GM18502 (cell line): ENCODE measurements around the gene ZNF254.

Source experiments
- ATAC-seq: cut with Tn5 transposase; IDR thresholded peaks from one replicate; pipeline ENCODE4 v1.9.1; 2021; ENCODE audit warnings: mild to moderate bottlenecking; ENCODE audit not compliant: unreplicated experiment, poor library complexity

The ZNF254 gene

GRCh38 chr19:24178207-24178606 lies 91.2 kb downstream of the ZNF254 start:
- no peak for ATAC-seq
